Islet of Langerhans (tissue), 1 donor: Measurements from ENCODE around the gene CACNG5.
A peak's percentile ranks its signal among the peaks of the same experiment; 100 is the strongest.
"Not testable (repeated sequence)": the region's sequence is repeated elsewhere in the genome, so short reads cannot be mapped to it uniquely, and the experiment has no call there.

ENCODE experiments used
- FAIRE-seq: peaks from one replicate; lab custom pipeline; 2011; peaks lifted over from hg19 to GRCh38; lab: Jason Lieb, UNC

The CACNG5 gene

DNA sequence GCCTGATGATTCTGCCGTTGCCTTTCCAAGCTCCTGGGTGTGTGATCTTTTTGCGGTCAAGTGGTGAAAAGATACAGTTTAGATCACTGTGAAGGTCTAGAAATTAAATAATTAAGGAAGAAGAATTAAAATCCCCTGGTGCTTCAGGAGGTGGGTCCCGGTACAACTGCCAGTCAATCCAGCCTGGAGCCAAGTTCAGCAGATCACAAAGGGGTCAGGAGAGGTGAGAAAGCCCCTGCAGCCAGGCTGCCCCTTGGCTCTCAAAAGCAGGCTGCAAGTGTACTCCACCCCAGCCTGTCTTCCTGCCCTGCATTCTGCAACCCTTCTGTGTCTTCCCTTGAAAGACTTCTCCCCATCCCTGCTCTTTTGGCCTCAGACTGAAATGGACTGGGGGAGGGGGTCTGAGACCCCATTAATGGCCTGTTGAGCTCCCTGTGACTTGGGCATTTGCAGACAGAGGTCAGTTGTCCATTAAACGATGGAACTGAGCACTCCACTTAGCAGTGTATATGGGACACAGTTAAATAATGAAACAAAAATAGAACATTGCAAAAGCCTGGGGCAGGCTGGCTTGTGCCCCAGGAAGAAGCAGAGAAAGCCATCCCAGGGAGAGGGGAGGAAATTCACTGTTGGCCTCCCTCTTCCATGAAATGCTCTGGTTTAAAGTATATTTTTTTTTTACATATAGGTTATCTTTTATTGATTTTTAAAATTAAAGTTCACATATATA, 15.1 kb downstream of the CACNG5 start:
- FAIRE-seq: no peak

DNA sequence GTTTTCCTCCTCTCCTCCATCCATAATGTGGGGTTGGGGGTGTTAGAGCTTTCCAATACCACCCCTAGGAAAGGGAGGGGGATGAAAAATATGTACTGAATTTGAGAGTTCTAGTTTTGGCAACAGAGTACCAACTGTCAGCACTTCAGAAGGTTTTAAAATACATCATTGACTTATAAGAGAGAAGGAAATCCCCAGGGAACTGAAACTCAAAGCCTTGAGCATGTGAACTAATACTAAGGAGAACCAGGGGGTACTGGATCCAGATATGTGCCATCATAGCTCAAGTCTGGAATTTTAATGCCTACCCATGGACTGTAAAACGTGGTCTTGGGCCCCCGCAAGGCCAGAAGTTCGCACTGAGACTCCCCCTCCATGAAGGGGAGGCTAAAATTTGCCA, 15.8 kb downstream of the CACNG5 start:
- FAIRE-seq: no peak

DNA sequence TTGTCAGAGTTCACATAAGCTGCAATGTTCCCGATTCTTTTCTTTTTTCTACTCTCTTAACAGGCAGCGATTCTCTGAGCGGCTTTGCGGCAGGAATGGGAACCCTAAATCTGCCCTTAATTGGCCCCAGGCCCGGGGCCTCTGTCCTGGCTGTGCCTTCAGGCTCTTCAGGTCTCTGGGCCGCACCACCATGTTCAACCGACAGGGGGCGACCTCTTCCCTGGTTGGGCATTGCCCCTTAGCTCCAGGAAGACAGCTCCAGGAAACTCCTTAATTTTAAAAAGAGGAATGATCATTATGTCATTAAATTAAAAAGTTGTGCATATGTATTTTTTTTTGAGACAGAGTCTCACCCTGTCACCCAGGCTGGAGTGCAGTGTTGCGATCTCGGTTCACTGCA, 20.3 kb downstream of the CACNG5 start:
- no peak for FAIRE-seq

DNA sequence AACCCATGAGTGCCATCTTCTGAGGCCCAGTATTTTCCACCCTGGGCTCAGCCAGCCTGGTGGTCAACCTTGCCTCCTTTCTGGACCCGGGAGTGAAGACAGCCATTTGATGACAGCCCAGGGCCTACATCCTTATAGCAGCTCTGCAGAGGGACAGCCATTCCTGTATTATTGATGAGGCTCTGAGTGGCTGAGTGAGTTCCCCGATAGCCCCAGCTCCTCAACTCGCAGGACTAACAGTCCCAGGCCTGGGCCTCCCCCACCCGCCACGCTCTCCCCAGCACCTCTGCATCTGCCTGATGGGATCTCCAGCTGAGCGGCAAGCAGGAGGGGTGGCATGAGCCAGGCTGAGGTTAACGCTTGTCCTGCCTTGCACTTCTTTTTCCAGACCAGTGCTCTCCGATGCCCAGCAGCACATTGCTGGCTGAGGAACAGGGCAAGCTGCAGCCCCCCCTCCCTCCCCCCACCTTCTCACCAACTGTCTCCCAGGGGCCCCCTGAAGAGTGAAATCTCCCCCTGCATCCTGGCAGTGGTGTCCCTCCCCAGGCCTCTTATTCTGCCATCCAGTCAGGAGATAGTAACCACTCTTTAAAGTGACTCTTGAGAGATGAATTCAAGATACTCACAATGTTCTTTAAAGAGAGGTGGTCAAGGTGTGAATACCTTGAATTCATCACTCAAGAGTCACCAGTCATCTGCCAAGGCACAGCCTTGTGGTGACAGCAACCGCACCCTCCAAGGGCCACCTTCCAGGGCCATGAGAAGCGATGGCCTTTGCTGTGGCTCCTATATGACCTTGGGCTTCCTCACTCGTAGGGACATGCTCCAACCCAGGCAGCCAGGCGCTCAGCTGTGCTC, 23.5 kb downstream of the CACNG5 start:
- FAIRE-seq: no peak

DNA sequence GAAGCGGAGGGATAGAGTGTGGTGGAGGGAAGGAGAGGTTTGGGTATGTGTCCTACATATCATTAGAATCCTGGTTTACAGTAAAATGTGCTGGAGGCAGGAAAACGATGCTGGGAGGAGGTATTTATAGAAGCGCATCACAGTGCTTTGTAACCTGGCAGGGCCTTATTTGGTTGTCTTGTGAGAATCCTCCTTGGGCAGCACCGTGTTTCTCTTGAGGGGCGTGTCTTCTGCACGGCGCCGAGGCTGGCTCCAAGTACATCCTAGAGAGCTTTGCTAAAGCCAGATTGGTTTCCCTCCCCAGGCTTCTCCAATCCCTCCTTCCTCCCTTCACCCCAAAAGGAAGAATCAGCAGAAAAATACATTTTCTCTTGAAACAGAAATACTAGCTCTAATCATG, 24.4 kb downstream of the CACNG5 start:
- no peak for FAIRE-seq

DNA sequence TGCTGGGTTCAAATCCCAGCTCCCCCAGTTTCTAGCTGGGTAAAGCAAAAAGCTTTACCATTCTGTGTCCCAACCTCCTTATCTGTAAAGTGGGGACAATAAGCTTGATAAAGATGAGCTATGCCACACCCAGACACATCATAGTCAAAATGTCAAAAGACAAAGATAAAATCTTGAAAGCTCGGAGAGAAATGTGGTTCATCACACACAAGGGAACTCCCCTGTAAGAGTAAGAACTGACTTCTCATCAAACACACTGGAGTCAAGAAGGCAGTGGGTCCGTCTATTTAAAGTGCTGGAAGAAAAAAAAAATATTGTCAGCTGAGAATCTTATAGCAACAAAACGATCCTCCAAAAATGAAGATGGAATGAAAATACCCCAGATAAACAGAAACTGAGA, 25.3 kb downstream of the CACNG5 start:
- FAIRE-seq: no peak

DNA sequence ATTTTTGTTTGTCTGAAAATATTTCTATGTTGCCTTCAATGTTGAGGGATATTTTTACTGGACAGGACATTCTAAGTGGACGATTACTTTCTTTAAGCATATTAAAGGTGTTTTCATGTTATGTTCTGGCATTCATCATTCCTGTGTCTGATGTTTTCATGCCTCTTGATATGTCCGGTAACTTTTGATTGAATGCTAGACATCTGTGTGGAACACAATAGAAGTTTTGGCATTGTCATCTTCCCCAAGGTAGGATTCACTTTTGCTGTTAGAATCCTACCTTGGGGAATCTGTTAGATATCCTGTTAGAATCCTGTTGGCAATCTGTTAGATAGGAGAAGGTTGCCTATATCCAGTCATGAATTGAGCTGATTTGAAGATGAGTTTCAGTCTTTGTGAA, 28.9 kb downstream of the CACNG5 start:
- no peak for FAIRE-seq

DNA sequence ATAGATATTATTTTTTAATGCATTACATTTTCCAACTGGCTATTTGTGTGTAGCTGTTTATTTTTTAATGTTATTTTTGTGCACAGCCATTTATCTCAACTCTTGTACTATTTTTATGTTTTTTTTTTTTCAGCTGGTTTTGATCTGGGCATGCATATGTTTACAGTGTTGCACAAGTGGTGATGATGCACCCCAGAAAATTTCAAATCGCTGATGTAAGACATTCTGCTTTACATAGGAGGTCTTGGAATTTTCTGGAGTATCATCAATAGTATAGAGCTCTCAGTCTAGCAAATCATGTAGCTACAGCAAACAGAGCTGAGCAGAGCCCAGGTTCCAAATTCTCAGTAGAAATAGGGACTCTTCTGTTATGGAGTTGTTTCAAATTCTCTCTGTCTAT, 30.2 kb downstream of the CACNG5 start:
- no peak for FAIRE-seq

DNA sequence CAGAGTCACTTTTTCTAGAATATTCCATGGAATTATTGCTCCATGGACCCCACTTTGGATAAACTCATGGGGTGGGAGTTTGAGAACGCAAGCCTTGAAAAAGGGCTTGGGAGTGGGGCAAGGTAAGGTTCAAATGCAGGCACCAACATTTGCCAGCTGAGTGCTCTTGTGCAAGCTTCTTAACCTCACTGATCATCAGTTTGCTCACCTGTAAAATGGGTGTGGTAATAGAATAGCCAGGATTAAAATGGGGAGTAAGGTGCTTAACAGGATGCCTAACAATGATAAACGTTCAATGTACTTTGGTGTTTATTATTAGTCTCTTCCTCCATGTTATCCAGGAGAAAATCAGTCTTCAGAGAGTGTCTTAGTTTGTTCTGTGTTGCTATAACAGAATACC, 39.0 kb downstream of the CACNG5 start:
- no peak for FAIRE-seq

DNA sequence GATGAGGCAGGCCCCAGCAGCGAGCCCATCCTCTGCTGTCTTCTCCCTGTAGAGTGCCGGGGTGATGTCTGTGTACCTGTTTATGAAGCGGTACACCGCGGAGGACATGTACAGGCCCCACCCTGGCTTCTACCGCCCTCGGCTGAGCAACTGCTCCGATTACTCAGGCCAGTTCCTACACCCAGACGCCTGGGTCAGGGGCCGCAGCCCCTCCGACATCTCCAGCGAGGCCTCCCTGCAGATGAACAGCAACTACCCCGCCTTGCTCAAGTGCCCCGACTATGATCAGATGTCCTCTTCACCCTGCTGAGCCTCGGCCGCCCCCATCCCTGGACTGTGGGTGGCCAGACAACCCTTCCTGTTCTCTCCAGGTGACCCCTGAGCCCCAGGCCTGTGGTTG, 50.0 kb downstream of the CACNG5 start:
- no peak for FAIRE-seq

DNA sequence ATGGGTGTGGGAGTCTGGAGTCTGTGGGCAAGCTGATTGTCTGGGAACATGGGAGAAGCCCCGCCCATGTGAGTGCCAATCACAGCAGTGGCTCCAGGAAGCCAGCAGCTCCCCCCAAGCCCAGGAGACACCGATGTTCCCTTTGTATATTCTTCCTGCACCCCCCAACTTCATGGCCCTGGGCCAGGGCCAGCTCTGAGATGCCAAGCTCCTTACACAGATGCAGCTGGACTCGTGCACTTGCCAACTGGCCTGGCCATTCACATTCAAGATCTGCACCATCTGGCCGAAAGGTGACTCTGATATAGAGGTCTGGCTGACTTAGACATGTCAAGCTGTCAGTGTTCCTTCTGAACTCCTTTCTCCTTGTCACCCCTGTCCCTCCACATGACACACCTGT, 50.5 kb downstream of the CACNG5 start:
- no peak for FAIRE-seq

DNA sequence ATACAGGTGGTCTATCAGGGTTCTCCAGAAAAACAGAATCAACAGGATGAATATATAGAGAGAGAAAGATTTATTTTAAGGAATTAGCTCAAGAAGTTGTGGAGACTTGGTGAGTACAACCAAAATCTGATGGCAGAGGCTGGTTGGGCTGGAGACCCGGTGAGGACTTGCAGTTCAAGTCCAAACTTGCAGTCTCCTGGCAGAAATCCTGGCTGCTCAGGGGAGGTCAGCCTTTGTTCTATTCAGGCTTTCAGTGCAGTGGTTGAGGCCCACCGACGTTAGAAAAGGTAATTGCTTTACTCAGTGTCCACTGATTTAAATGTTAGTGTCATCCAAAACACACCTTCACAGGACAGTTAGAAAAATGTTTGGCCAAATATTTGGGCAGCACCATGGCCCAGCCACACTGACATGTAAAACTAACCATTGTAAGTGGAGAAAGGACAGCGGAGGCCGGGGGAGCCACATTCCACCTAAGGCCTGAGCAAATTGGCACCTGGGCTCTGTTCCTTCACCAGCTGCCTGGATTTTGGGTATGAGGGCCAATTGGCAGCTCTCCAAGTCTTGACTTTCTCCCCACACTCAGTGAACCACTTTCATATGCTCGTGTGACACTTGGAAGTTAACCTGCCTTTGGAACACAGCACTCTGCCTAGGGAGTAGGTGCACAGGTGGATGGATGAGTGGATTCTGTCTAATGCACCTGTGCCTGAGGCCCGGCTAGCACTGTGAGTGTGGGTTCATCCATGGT, 54.7 kb downstream of the CACNG5 start:
- FAIRE-seq: no peak

DNA sequence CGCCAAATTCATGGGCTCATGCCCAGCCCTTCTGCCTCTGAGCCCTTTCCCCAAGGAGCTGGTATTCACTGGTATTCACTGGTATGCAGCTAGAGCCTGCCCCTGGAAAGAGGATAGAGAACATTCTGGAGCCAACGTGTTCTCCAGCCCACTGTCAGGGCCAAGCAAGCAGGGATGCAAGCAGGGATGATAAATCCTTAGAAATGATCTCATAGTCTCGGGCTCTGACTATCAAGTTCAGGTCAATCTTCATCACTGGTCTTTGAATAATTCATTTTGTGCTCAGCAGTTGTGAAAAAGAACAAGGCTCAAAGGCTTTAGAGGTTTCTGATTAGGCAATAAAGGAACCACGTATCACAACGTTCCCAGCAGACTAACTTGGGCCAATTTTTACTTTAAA, 57.3 kb downstream of the CACNG5 start:
- no peak for FAIRE-seq

DNA sequence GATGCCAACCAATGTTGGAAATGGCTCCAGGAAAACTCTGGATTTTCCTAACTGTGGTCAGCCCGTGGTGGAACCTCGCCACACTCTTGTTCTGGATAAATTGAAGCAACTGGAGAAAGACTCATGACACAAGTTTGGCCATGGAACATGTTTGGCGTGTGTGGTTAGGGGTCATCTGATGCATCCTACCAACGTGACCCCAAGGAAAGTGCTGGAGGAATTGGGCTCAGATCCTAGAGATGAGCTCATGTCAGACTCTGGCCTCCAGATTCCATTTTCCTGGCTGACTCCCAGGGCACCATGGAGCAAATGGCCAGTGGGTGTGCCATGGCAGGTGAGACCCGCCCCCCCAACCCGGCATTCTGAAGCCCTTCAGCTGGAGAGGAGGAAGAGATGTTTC, 58.5 kb downstream of the CACNG5 start:
- FAIRE-seq: no peak

DNA sequence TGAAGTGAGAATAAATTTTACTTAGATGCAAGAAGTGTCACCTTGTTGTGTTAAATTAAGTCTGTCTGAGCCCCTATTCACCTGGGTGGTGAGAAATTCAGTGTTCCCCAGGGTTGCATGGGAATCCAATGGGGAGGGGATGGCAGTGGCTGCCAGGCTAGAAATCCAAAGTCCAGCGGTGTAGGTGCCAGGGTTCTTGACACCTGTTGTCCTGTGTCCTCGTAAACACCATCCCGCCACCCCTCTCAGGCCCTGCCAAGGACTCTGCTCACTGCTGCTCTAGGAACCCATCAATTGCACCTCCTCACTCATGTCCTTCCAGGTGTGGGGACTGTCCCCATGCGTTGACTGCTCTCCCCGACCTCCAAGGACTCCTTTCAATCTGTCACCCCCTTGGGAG, 58.9 kb downstream of the CACNG5 start:
- no peak for FAIRE-seq

DNA sequence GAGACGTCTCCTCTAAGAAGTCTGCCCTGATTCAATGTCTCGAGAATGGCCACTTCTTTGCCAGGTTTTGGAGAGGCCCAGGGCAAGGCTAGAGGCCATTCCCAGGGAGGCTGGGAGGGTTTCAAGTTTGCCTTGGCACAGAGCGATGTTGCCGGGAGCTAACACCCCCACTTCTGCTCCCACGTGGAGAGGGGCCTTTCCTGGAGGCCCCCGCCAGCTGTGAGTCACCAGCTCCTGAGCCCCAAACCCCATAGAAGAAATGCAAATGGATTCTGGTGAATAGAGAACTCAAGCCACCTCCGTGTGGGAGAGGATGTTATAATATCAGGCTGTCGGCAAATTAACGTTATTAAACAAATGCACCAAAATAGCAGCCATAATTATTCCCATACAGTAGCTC, 62.2 kb downstream of the CACNG5 start:
- FAIRE-seq: no peak

DNA sequence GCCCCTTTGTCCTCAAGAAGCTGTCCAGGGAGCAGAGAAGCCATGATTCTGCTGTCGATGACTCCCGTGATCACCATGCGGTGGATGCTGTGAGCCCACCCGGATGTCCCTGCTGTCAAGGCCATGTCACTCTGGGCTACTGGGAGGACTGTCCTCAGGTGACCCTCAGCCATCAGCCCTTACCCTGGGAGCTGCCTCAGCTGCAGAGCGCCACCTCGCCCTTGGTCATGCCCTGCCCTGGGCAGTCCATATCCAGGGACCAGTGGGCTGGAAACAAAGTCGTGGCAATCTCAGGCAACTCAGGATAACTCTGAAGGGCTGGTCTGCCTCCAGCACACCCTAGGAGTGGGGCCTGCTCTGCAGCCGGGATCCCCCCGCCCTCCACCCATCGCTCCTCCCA, 63.6 kb downstream of the CACNG5 start:
- no peak for FAIRE-seq

DNA sequence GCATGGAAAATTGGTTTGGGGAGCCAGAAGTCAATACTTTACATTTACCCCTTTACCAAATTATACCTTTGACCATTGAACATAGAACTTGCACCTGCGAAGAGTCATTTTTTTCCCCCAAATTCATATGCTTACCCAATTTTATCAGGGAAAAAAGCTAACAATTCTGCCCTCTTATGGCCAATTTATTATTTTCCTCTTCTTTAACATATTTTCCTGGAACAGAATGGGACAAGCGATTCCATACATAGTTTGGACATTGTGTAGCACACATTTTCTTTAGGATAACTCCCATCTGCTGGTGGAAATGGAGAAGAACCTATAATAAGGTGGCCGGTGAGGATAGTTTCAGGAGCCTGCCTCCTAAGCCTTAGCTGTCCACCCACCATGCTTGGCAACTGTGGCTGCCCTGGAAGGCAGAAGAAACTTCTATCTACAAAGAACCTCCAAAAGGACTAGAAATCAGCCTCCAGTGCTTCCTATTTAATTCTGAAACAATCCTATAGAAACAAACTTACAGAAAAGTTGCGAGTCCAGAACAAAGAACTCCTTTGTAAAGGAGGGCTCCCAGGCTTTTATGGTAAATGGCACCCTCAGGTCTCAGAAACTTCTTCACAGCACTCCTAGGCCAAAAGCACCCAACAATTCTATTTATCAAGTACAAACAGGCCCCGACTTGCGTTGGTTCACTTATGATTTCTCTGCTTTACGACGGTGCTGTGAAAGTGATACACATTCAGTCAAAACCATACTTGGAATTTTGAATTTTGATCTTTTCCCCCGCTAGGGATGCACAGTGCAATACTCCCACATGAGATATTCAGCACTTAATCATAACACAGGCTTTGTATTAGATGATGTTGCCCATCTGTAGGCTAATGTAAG, 65.5 kb downstream of the CACNG5 start:
- FAIRE-seq: peak; percentile 5

DNA sequence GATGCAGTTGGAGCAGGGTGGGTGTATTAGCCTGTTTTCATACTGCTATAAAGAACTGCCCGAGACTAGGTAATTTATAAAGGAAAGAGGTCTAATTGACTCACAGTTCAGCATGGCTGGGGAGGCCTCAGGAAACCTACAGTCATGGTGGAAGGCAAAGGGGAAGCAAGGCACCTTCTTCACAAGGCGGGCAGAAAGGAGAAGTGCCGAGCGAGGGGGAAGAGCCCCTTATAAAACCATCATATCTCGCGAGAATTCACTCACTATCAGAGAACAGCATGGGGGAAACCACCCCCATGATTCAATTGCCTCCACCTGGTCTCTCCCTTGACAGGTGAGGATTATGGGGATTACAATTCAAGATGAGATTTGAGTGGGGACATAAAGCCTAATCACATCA, 68.4 kb downstream of the CACNG5 start:
- not testable (repeated sequence) for FAIRE-seq

DNA sequence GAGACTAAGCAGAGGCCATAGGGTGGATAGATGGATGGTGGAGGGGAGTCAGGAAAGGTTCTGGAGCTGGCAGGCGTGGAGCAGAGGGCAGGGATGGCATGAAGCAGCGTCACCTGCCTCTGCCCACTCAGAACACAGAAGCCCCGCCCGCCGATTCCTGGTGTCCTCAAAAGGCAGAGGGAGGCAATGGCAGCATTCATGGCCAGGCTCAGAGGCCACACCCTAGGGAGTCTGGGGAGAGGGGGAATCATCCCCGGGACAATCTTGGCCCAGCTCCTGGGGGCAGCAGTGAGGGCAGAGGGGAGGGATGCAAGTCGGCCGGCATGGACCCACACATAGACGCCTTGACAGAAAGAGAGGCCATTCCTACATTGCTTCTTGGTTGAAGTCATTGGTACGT, 68.9 kb downstream of the CACNG5 start:
- no peak for FAIRE-seq

DNA sequence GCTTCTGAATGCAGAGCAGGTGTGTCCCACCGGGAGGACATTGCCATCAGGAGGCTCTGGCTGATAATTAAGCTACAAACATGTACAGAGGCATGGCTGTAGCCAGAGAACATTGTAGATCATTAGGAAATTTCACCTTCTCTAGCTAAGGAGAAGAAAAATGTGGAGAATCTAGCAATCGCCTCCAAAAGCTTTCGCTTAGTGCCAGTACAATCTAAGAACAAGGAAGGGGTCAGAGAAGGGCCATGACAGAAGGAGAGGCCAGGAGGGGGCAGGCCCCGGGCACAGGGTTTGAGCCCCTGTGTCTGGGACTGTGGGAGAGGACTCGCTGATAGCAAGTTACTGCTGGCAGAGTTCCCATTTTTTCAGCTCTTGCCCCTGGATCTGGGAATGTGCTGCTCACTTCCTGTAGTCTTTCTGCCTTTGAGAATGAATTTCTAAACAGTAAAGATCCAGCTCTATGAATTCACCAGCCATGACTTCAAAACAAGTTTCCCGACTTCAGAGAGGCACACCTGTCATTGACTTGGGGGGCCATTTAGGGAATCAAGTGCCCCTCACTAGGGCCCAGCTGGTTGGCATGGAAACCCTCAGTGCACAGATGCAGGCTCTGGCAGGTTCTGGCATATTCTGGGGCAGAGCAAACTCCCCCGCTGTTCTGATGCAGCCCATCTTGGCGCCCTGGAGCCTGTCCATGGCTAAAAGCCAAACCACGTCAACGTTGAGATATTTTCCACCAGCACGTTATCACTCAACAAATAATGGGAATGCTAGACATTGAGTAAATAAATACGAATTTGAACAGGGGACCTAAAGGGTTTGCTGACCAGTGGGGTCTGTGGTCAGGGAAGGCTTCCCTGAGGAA, 70.1 kb downstream of the CACNG5 start:
- FAIRE-seq: no peak
